K562 (cell line): ENCODE data around the gene OSCP1. TPM values are rescaled to one million over a fixed set of nuclear protein-coding genes. Genes with fewer than 3 reads are reported as not detected.
A peak's percentile ranks its signal among the peaks of the same experiment; 100 is the strongest.

Source experiments
- ARID2 ChIP-seq: fragments of 450-650 bp; IDR thresholded peaks from 2 replicates; pipeline ENCODE4 v1.6.1; 2017; ENCODE audit warnings: antibody characterized with exemption, mild to moderate bottlenecking
- CEBPB ChIP-seq: fragments of 450-650 bp; IDR thresholded peaks from 2 replicates; pipeline ENCODE4 v1.6.1; 2016; ENCODE audit warnings: missing genetic modification characterization, missing compliant biosample characterization
- CEBPZ ChIP-seq: fragments of 150-350 bp; IDR thresholded peaks from 2 replicates; pipeline ENCODE4 v1.6.1; 2014; ENCODE audit warnings: low read depth, mild to moderate bottlenecking, low read length, borderline replicate concordance
- HDAC2 ChIP-seq: fragments of 450-650 bp; IDR thresholded peaks from 2 replicates; pipeline ENCODE4 v1.6.1; 2016; ENCODE audit warnings: mild to moderate bottlenecking
- HMG20A ChIP-seq: fragments of 450-650 bp; formaldehyde crosslinking; conservative IDR thresholded peaks from 2 replicates; pipeline ENCODE4 v1.4.0; 2020; ENCODE audit warnings: mild to moderate bottlenecking, mixed read lengths
- HNRNPL ChIP-seq: fragments of 200-400 bp; formaldehyde crosslinking; IDR thresholded peaks from 2 replicates; pipeline ENCODE4 v1.6.1; 2017; ENCODE audit warnings: low read depth, mild to moderate bottlenecking, low read length
- MEF2D ChIP-seq: conservative IDR thresholded peaks from 2 replicates; pipeline ENCODE4 v1.6.1; 2016; ENCODE audit warnings: low read depth, missing genetic modification characterization, missing compliant biosample characterization
- NCOA4 ChIP-seq: fragments of 450-650 bp; IDR thresholded peaks from 2 replicates; pipeline ENCODE4 v1.6.1; 2018; ENCODE audit warnings: mild to moderate bottlenecking; ENCODE audit not compliant: partially characterized antibody
- PTBP1 ChIP-seq: fragments of 200-400 bp; formaldehyde crosslinking; IDR thresholded peaks from 2 replicates; pipeline ENCODE4 v1.6.1; 2017; ENCODE audit warnings: low read depth, low read length
- SAFB2 ChIP-seq: fragments of 200-400 bp; formaldehyde crosslinking; IDR thresholded peaks from 2 replicates; pipeline ENCODE4 v1.6.1; 2018; ENCODE audit warnings: borderline replicate concordance, low read length, low read depth, moderate library complexity; ENCODE audit not compliant: severe bottlenecking
- SNAPC5 ChIP-seq: fragments of 250-450 bp; sonication (Bioruptor Pico); IDR thresholded peaks from 2 replicates; pipeline ENCODE4 v1.8.0; 2021; ENCODE audit warnings: moderate library complexity, mild to moderate bottlenecking, inconsistent platforms
- ZNF583 ChIP-seq: fragments of 250-450 bp; sonication (Bioruptor Pico); IDR thresholded peaks from 2 replicates; pipeline ENCODE4 v1.4.0; 2020
- polyA plus RNA-seq, 8 experiments: library from polyadenylated mRNA; depleted of rRNA in 4 of 8; stranded (reverse) in 5 of 8; unstranded in 3 of 8; fragments of >200 nt; fragmentation: Nextera tagmentation in 2 of 8; fragmentation: Illumina TruSeq in 1 of 8; extraction: Ambion mirVana in 2 of 8; extraction: Trizol in 1 of 8; gene quantifications; 2 replicates each; pipeline versions ENCODE4 v1.2.1 to v1.2.3, GENCODE V29; 2011 to 2014; ENCODE audit warnings: inconsistent platforms in 1 of 8, missing spikeins in 1 of 8
- total RNA-seq, 7 experiments: library from RNA; depleted of rRNA in 6 of 7; stranded (reverse); fragments of >200 nt in 6 of 7; fragmentation: Illumina TruSeq in 2 of 7; extraction: Trizol in 2 of 7; gene quantifications; 2 replicates each; pipeline versions ENCODE4 v1.2.1 to v1.2.3, GENCODE V29; 2011 to 2021; ENCODE audit warnings: low replicate concordance in 1 of 7
- TF ChIP-seq, protein P1 (sequence below): fragments of 450-650 bp; IDR thresholded peaks from 2 replicates; pipeline ENCODE4 v1.6.1; 2016; ENCODE audit warnings: low read depth
- TF ChIP-seq, protein P2 (sequence below): IDR thresholded peaks from 2 replicates; pipeline ENCODE4 v1.6.1; 2012; ENCODE audit warnings: low read depth, low read length, improper control_type of control experiment, borderline replicate concordance

OSCP1 gene
- total and polyA plus RNA-seq, 9 of the 15 experiments (the other 6 are each of a cell fraction or from before 2014, with no cell fraction given): 0.15 to 0.40 (median 0.33) TPM; not detected in 5

DNA sequence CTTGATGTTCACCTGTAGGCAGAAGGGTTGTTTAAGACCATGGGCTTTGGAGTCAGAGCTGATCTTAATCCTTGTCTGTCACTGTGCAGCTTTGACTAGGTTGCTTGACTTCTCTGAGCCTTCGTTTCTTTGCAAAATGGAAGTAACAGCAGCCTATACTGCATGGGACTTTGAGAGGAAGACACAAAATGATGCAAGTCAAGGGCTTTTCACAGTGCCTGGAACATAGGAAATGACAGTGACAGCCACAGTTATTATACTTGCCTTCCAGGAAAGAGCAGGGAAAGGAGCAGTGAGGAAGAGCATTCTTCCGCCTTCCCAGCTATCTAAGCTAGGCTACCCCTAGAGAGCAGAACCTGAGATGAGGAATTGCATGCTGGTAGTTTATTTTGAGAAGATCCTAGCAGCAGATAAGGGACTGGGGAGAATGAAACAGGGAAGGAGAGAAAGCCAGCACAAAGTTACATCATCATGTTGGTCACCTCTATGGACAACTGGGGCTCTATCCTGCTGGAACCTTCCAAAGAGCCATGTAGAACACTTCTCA lies 29.3 kb upstream of the OSCP1 start (continued):
- TF ChIP-seq, protein P1, sequence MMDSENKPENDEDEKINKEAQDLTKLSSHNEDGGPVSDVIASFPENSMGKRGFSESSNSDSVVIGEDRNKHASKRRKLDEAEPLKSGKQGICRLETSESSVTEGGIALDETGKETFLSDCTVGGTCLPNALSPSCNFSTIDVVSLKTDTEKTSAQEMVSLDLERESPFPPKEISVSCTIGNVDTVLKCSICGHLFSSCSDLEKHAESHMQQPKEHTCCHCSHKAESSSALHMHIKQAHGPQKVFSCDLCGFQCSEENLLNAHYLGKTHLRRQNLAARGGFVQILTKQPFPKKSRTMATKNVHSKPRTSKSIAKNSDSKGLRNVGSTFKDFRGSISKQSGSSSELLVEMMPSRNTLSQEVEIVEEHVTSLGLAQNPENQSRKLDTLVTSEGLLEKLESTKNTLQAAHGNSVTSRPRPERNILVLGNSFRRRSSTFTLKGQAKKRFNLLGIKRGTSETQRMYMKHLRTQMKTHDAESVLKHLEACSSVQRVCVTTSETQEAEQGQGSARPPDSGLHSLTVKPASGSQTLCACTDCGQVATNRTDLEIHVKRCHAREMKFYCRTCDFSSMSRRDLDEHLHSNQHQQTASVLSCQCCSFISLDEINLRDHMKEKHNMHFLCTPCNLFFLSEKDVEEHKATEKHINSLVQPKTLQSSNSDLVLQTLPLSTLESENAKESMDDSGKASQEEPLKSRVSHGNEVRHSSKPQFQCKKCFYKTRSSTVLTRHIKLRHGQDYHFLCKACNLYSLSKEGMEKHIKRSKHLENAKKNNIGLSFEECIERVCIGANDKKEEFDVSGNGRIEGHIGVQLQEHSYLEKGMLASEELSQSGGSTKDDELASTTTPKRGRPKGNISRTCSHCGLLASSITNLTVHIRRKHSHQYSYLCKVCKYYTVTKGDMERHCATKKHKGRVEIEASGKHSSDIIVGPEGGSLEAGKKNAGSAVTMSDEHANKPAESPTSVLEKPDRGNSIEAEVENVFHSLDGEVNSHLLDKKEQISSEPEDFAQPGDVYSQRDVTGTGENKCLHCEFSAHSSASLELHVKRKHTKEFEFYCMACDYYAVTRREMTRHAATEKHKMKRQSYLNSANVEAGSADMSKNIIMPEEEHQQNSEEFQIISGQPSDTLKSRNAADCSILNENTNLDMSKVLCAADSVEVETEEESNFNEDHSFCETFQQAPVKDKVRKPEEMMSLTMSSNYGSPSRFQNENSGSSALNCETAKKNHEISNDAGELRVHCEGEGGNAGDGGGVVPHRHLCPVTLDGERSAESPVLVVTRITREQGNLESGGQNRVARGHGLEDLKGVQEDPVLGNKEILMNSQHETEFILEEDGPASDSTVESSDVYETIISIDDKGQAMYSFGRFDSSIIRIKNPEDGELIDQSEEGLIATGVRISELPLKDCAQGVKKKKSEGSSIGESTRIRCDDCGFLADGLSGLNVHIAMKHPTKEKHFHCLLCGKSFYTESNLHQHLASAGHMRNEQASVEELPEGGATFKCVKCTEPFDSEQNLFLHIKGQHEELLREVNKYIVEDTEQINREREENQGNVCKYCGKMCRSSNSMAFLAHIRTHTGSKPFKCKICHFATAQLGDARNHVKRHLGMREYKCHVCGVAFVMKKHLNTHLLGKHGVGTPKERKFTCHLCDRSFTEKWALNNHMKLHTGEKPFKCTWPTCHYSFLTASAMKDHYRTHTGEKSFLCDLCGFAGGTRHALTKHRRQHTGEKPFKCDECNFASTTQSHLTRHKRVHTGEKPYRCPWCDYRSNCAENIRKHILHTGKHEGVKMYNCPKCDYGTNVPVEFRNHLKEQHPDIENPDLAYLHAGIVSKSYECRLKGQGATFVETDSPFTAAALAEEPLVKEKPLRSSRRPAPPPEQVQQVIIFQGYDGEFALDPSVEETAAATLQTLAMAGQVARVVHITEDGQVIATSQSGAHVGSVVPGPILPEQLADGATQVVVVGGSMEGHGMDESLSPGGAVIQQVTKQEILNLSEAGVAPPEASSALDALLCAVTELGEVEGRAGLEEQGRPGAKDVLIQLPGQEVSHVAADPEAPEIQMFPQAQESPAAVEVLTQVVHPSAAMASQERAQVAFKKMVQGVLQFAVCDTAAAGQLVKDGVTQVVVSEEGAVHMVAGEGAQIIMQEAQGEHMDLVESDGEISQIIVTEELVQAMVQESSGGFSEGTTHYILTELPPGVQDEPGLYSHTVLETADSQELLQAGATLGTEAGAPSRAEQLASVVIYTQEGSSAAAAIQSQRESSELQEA: no peak
- TF ChIP-seq HNRNPL: no peak
- peak; percentile 92 for TF ChIP-seq HDAC2
- no peak for TF ChIP-seq MEF2D
- TF ChIP-seq CEBPZ: no peak
- no peak for TF ChIP-seq SAFB2
- TF ChIP-seq ARID2: no peak
- 0 out of 2 replicates have a peak, but pooled peaks have one; percentile 20 for TF ChIP-seq PTBP1
- no peak for TF ChIP-seq ZNF583
- no peak for TF ChIP-seq SNAPC5 (CRISPR knock-in tag)
- TF ChIP-seq, protein P2, sequence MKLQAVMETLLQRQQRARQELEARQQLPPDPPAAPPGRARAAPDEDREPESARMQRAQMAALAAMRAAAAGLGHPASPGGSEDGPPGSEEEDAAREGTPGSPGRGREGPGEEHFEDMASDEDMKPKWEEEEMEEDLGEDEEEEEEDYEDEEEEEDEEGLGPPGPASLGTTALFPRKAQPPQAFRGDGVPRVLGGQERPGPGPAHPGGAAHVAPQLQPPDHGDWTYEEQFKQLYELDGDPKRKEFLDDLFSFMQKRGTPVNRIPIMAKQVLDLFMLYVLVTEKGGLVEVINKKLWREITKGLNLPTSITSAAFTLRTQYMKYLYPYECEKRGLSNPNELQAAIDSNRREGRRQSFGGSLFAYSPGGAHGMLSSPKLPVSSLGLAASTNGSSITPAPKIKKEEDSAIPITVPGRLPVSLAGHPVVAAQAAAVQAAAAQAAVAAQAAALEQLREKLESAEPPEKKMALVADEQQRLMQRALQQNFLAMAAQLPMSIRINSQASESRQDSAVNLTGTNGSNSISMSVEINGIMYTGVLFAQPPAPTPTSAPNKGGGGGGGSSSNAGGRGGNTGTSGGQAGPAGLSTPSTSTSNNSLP: no peak
- no peak for TF ChIP-seq HMG20A (CRISPR knock-in tag)
- TF ChIP-seq CEBPB (tag): peak; percentile 63
- no peak for TF ChIP-seq NCOA4
